Measurements from ENCODE around the gene ADI1. TPM values are rescaled to one million over a fixed set of nuclear protein-coding genes. Genes with fewer than 3 reads are reported as not detected.

ADI1 gene
- total RNA-seq, 4 donors from 2014 or later, result 61.9 to 106 (median 82.9) TPM

DNA sequence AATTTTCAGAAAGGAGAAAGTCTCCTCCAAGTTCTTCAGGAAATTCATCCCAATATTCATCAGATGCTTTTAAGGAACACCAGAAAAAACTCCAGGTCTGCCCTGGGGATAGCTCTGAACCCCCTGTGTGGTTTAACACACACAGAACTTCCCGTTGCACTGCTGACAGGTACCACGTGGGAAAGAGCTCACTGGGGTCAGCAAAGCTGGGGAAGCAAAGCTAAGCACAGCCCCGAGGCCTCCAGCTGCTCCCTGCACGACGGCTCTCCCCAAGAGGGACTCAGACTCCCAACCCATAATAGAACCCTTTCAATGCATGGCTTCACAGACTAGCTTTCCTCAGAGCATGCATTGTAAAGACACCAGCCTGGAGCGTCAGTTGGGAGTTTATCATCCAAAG, 28.0 kb downstream of the ADI1 start:
- 20 to 27% methylated on average over 1 to 3 of the region's 6 CpGs for WGBS, 2 donors (ENCODE audit: low coverage in 1 of 2)
- ATAC-seq, result no peak
- Histone ChIP-seq H3K9me3 (no peaks in the 10 kb centered on the region), H3K27ac (no peak overlapping the region), H3K27me3 (no peaks in the 10 kb centered on the region), H3K36me3 (peaks cover 0 to 19% of the 10 kb centered on the region in 2 donors), H3K4me1 (peaks cover 0 to 8% (median 0%) of the 10 kb centered on the region in 3 donors), H3K4me3 (no peak overlapping the region)
- TF ChIP-seq POLR2A (IDR thresholded peaks at IDR 0.05), result no peak

DNA sequence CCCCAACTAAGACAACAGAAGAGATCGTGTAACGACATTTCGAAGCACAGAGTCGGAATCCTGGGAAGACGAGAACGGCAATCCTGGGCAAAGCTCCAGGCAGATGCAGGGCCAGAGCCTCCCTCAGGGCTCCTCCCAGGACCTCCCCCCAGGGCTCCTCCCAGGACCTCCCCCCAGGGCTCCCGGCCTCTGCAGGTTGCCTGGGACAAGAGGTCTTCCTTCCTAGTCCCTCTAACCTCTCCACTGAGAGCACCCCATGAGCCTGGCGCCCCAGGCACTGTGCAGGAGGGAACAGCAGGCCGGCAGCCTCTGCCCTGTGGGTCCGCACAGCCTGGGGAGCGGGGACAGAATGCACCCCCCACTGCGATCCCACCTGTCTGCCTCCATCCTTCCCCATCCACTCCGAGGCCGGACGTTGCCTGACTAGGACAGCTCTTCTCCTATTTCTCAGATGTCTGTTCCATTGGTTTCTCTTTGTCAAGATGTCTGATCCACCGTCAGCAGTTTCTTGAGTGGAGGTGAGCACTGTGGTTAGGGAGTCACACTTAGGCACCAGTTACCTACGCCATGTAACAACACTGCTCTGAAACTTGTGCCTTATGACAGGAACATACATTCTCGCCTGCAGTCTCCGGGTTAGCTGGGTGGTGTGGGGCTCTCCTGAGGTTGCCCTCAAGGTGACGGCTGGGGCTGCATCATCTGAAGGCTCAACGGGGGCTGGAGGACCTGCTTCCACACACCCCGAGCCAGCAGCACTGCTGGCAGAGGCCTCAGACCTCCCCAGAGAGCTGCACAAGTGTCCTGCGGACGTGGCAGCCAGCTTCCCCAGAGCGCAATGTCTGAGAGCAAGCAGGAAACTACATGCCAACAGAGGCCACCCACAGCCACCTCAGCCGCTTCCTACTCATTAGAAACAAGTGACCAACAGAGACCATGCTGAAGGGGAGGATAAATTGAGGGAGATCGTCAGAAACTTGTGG, 28.9 kb downstream of the ADI1 start:
- H3K9me3 ChIP-seq, result no peaks in the 10 kb centered on the region
- peaks cover 0 to 8% (median 0%) of the 10 kb centered on the region in 3 donors for H3K4me1 ChIP-seq
- 50 to 58% methylated on average over 10 to 11 of the region's 27 CpGs for WGBS, 2 donors (ENCODE audit: low coverage in 1 of 2)
- TF ChIP-seq POLR2A (IDR thresholded peaks at IDR 0.05), result no peak
- TF ChIP-seq, protein P1, sequence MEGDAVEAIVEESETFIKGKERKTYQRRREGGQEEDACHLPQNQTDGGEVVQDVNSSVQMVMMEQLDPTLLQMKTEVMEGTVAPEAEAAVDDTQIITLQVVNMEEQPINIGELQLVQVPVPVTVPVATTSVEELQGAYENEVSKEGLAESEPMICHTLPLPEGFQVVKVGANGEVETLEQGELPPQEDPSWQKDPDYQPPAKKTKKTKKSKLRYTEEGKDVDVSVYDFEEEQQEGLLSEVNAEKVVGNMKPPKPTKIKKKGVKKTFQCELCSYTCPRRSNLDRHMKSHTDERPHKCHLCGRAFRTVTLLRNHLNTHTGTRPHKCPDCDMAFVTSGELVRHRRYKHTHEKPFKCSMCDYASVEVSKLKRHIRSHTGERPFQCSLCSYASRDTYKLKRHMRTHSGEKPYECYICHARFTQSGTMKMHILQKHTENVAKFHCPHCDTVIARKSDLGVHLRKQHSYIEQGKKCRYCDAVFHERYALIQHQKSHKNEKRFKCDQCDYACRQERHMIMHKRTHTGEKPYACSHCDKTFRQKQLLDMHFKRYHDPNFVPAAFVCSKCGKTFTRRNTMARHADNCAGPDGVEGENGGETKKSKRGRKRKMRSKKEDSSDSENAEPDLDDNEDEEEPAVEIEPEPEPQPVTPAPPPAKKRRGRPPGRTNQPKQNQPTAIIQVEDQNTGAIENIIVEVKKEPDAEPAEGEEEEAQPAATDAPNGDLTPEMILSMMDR (IDR thresholded peaks at IDR 0.05), result no peak
- no peak for TF ChIP-seq EP300 (IDR thresholded peaks at IDR 0.05)
- no peak for TF ChIP-seq POLR2AphosphoS5 (IDR thresholded peaks at IDR 0.05)
- H3K27me3 ChIP-seq, result no peaks in the 10 kb centered on the region
- H3K27ac ChIP-seq, result no peak overlapping the region
- no peak overlapping the region for H3K4me3 ChIP-seq
- H3K36me3 ChIP-seq, result peaks cover 0 to 19% of the 10 kb centered on the region in 2 donors
- ATAC-seq, result no peak

GRCh38 chr2:3489764-3490115, 29.6 kb downstream of the ADI1 start:
- WGBS, 2 donors (ENCODE audit: low coverage in 1 of 2), result 60 to 86% methylated on average over 2 to 4 of the region's 16 CpGs
- no peak for TF ChIP-seq POLR2A (IDR thresholded peaks at IDR 0.05)
- TF ChIP-seq, protein P1 (IDR thresholded peaks at IDR 0.05), result no peak
- no peak for TF ChIP-seq EP300 (IDR thresholded peaks at IDR 0.05)
- no peak for TF ChIP-seq POLR2AphosphoS5 (IDR thresholded peaks at IDR 0.05)
- ATAC-seq, result no peak

DNA sequence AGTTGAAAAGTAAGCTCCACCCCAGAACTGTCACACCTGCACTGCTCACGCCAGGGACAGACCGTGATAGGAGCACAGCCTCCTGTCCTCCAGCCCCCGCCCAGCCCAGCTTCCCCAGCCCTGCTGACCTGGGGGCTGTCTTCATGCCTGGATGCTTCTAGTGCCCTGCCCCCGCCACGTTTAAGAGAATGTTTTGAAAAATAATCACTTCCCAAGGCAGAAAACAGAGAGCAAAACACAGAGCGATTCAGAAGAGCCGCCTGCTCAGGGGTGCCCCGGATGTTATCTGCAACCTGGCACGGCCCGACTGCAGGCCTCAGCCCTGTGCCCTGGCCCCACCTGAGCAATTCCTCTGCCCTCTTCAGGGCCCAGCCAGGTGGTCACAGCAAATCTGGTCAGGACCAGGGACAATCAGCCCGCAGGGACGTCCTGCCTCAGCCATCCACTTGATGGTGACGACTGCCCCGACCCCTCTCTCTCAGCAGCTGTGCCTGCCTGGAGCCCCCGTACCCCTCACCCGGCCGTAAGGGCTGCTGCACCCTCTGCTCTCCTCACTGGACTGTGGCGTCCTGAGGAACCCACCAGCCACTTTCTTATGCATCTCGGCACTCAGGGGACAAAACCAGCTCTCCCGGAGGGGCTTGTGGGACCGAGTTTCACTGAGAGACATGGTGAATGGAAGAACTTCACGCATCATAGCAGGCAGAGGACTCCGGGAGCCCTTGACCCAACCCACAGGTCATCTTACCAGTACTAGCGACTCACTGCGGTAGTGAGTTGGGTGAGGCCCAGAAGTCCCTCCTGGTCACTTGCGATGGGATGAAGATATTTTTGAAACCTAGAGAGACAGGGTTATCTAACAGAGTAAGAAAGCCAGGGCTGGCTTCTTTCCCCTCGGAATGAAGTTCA, 30.2 kb downstream of the ADI1 start:
- Histone ChIP-seq H3K4me1 (peaks cover 0 to 8% (median 0%) of the 10 kb centered on the region in 3 donors), H3K27me3 (no peaks in the 10 kb centered on the region), H3K4me3 (no peak overlapping the region), H3K27ac (no peak overlapping the region), H3K9me3 (no peaks in the 10 kb centered on the region), H3K36me3 (peaks cover 0 to 24% of the 10 kb centered on the region in 2 donors)
- WGBS, 2 donors (ENCODE audit: low coverage in 1 of 2), result 71 to 73% methylated on average over 6 to 7 of the region's 27 CpGs
- TF ChIP-seq POLR2A (IDR thresholded peaks at IDR 0.05) (no peak), POLR2AphosphoS5 (IDR thresholded peaks at IDR 0.05) (no peak), EP300 (IDR thresholded peaks at IDR 0.05) (no peak)
- TF ChIP-seq, protein P1 (IDR thresholded peaks at IDR 0.05), result no peak
- ATAC-seq, result no peak

More at GRCh38 chr2:3489764-3490115, 29.6 kb downstream of the ADI1 start:
- H3K4me1 ChIP-seq, result peaks cover 0 to 8% (median 0%) of the 10 kb centered on the region in 3 donors
- H3K4me3 ChIP-seq, result no peak overlapping the region
- no peaks in the 10 kb centered on the region for H3K9me3 ChIP-seq
- no peaks in the 10 kb centered on the region for H3K27me3 ChIP-seq
- peaks cover 0 to 18% of the 10 kb centered on the region in 2 donors for H3K36me3 ChIP-seq
- H3K27ac ChIP-seq, result no peak overlapping the region

- H3K27me3 ChIP-seq, result no peaks in the 10 kb centered on the region
- H3K4me1 ChIP-seq, result peaks cover 0 to 2% (median 0%) of the 10 kb centered on the region in 3 donors
- 63 to 100% methylated on average over 1 to 2 of the region's 6 CpGs for WGBS, 2 donors (ENCODE audit: low coverage in 1 of 2)
- H3K9me3 ChIP-seq, result no peaks in the 10 kb centered on the region
- H3K36me3 ChIP-seq, result peaks cover 0 to 32% of the 10 kb centered on the region in 2 donors
- no peak overlapping the region for H3K27ac ChIP-seq
- TF ChIP-seq EP300 (IDR thresholded peaks at IDR 0.05) (no peak), POLR2A (IDR thresholded peaks at IDR 0.05) (no peak), POLR2AphosphoS5 (IDR thresholded peaks at IDR 0.05) (no peak)
- TF ChIP-seq, protein P1 (IDR thresholded peaks at IDR 0.05), result no peak
- no peak overlapping the region for H3K4me3 ChIP-seq
- no peak for ATAC-seq
Observed at GRCh38 chr2:3488061-3488531, 31.2 kb downstream of the ADI1 start.

All from gastroesophageal sphincter (tissue), 4 donors.